ENCODE measurements around the gene LOXL3. TPM values are rescaled to one million over a fixed set of nuclear protein-coding genes. Genes with fewer than 3 reads are reported as not detected.

The LOXL3 gene
- total RNA-seq, 1 experiment from 2014 or later: 5.8 TPM

GRCh38 chr2:74556831-74557370, 3.2 kb upstream of the LOXL3 start:
- H3K27me3 ChIP-seq (ENCODE audit: low read length): no peaks in the 10 kb centered on the region
- no peaks in the 10 kb centered on the region for H4K20me1 ChIP-seq (ENCODE audit: low read length)
- CTCF ChIA-PET: no interaction called here
- H2AFZ ChIP-seq (ENCODE audit: low read length): no peak overlapping the region
- H3F3A ChIP-seq (ENCODE audit: low read length, unreplicated experiment): no peaks in the 10 kb centered on the region
- H3K9ac ChIP-seq (ENCODE audit: low read length): no peak overlapping the region
- no peaks in the 10 kb centered on the region for H3K79me2 ChIP-seq (ENCODE audit: low read length)
- H3K9me3 ChIP-seq (ENCODE audit: low read length): no peaks in the 10 kb centered on the region
- H3K4me2 ChIP-seq (ENCODE audit: low read length): no peak overlapping the region
- intact Hi-C loops (cut with micrococcal nuclease): no loop called here
- TF ChIP-seq, protein P1, sequence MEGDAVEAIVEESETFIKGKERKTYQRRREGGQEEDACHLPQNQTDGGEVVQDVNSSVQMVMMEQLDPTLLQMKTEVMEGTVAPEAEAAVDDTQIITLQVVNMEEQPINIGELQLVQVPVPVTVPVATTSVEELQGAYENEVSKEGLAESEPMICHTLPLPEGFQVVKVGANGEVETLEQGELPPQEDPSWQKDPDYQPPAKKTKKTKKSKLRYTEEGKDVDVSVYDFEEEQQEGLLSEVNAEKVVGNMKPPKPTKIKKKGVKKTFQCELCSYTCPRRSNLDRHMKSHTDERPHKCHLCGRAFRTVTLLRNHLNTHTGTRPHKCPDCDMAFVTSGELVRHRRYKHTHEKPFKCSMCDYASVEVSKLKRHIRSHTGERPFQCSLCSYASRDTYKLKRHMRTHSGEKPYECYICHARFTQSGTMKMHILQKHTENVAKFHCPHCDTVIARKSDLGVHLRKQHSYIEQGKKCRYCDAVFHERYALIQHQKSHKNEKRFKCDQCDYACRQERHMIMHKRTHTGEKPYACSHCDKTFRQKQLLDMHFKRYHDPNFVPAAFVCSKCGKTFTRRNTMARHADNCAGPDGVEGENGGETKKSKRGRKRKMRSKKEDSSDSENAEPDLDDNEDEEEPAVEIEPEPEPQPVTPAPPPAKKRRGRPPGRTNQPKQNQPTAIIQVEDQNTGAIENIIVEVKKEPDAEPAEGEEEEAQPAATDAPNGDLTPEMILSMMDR (conservative IDR thresholded peaks at IDR 0.05; ENCODE audit: low read depth, low read length): no peak
- TF ChIP-seq EZH2 (IDR thresholded peaks at IDR 0.05; ENCODE audit: low read length, unreplicated experiment) (no peak), EZH2phosphoT487 (IDR thresholded peaks at IDR 0.05; ENCODE audit: borderline replicate concordance, low read length) (no peak)
- ATAC-seq: no peak
- POLR2A ChIA-PET (ENCODE audit: unreplicated experiment): no interaction called here
- no peak overlapping the region for H3K4me3 ChIP-seq (ENCODE audit: low read length)
- H3K9me2 ChIP-seq (replicated peaks; ENCODE audit: low read length): no peaks in the 10 kb centered on the region
- BruUV-seq (replicated peaks): no TSS peak
- peaks cover 9% of the 10 kb centered on the region for H3K4me1 ChIP-seq (ENCODE audit: insufficient read depth, low read length)
- no peak overlapping the region for H3K27ac ChIP-seq (ENCODE audit: low read length)
- DNase-seq: no peak
- no peaks in the 10 kb centered on the region for H3K36me3 ChIP-seq (ENCODE audit: low read depth, low read length)

- H3K4me1 ChIP-seq (ENCODE audit: insufficient read depth, low read length): peaks cover 9% of the 10 kb centered on the region
- H4K20me1 ChIP-seq (ENCODE audit: low read length): no peaks in the 10 kb centered on the region
- no peak for TF ChIP-seq EZH2 (IDR thresholded peaks at IDR 0.05; ENCODE audit: low read length, unreplicated experiment)
- no peak for TF ChIP-seq EZH2phosphoT487 (IDR thresholded peaks at IDR 0.05; ENCODE audit: borderline replicate concordance, low read length)
- TF ChIP-seq, protein P1 (conservative IDR thresholded peaks at IDR 0.05; ENCODE audit: low read depth, low read length): no peak
- BruUV-seq (replicated peaks): no TSS peak
- no peak for DNase-seq
- H3K9me2 ChIP-seq (replicated peaks; ENCODE audit: low read length): no peaks in the 10 kb centered on the region
- no peaks in the 10 kb centered on the region for H3F3A ChIP-seq (ENCODE audit: low read length, unreplicated experiment)
- no peak overlapping the region for H3K9ac ChIP-seq (ENCODE audit: low read length)
- H3K4me3 ChIP-seq (ENCODE audit: low read length): no peak overlapping the region
- CTCF ChIA-PET: no interaction called here
- no peaks in the 10 kb centered on the region for H3K9me3 ChIP-seq (ENCODE audit: low read length)
- H3K36me3 ChIP-seq (ENCODE audit: low read depth, low read length): no peaks in the 10 kb centered on the region
- no peaks in the 10 kb centered on the region for H3K27me3 ChIP-seq (ENCODE audit: low read length)
- H3K79me2 ChIP-seq (ENCODE audit: low read length): no peaks in the 10 kb centered on the region
- H3K27ac ChIP-seq (ENCODE audit: low read length): no peak overlapping the region
- POLR2A ChIA-PET (ENCODE audit: unreplicated experiment): no interaction called here
- intact Hi-C loops (cut with micrococcal nuclease): no loop called here
- H2AFZ ChIP-seq (ENCODE audit: low read length): no peak overlapping the region
- H3K4me2 ChIP-seq (ENCODE audit: low read length): no peak overlapping the region
- no peak for ATAC-seq
Observed at GRCh38 chr2:74556159-74556558, 2.4 kb upstream of the LOXL3 start.

GRCh38 chr2:74555610-74556103, 1.9 kb upstream of the LOXL3 start:
- Histone ChIP-seq H3K9ac (ENCODE audit: low read length) (no peak overlapping the region), H3K9me2 (replicated peaks; ENCODE audit: low read length) (no peaks in the 10 kb centered on the region), H3K36me3 (ENCODE audit: low read depth, low read length) (no peaks in the 10 kb centered on the region), H2AFZ (ENCODE audit: low read length) (no peak overlapping the region), H3K4me1 (ENCODE audit: insufficient read depth, low read length) (peaks cover 7% of the 10 kb centered on the region), H3K4me3 (ENCODE audit: low read length) (no peak overlapping the region), H3K4me2 (ENCODE audit: low read length) (no peak overlapping the region), H3K27me3 (ENCODE audit: low read length) (no peaks in the 10 kb centered on the region), H3K79me2 (ENCODE audit: low read length) (0 out of 2 replicates have a peak, but pooled peaks cover under 1% of the 10 kb centered on the region), H4K20me1 (ENCODE audit: low read length) (no peaks in the 10 kb centered on the region), H3K9me3 (ENCODE audit: low read length) (no peaks in the 10 kb centered on the region), H3K27ac (ENCODE audit: low read length) (no peak overlapping the region), H3F3A (ENCODE audit: low read length, unreplicated experiment) (no peaks in the 10 kb centered on the region)
- POLR2A ChIA-PET (ENCODE audit: unreplicated experiment): no interaction called here
- DNase-seq: no peak
- ATAC-seq: no peak
- no TSS peak for BruUV-seq (replicated peaks)
- CTCF ChIA-PET: no interaction called here
- intact Hi-C loops (cut with micrococcal nuclease): no loop called here
- TF ChIP-seq, protein P1 (conservative IDR thresholded peaks at IDR 0.05; ENCODE audit: low read depth, low read length): no peak
- TF ChIP-seq EZH2phosphoT487 (IDR thresholded peaks at IDR 0.05; ENCODE audit: borderline replicate concordance, low read length): no peak
- TF ChIP-seq EZH2 (IDR thresholded peaks at IDR 0.05; ENCODE audit: low read length, unreplicated experiment): no peak

Measured in PC-3 (cell line).